Caco-2 (cell line): ENCODE results near the gene BEST4. TPM values are rescaled to one million over a fixed set of nuclear protein-coding genes. Genes with fewer than 3 reads are reported as not detected.

Experiments used
- BruUV-seq: library from RNA; stranded (reverse); fragments of 400-500 nt; replicated peaks from 2 replicates; lab custom pipeline; 2021; lab: Mats Ljungman, UMichigan
- CTCF ChIA-PET: fragments of 300-600 bp; sonication (Branson Sonifier 250); formaldehyde crosslinking; loops from one replicate; lab custom pipeline; 2022; ENCODE audit warnings: antibody characterized with exemption; lab: Charles Lee
- POLR2A ChIA-PET: fragments of 300-600 bp; sonication (Branson Sonifier 250); formaldehyde crosslinking; loops from one replicate; lab custom pipeline; 2022; ENCODE audit warnings: antibody characterized with exemption; lab: Charles Lee
- DNase-seq, 2 experiments: peaks; one replicate each; pipeline versions ENCODE4 v3.0.0 to v3.0.0-alpha.2; 2020 to 2022
- H3K27me3 ChIP-seq: replicated peaks from 2 replicates; pipeline ENCODE4 v1.6.0; 2011; ENCODE audit warnings: low read length; ENCODE audit not compliant: control insufficient read depth, insufficient read depth
- H3K36me3 ChIP-seq: 2 replicates; pipeline ENCODE4 v1.5.1; 2011; ENCODE audit warnings: low read length; ENCODE audit not compliant: control insufficient read depth, insufficient read depth
- H3K4me1 ChIP-seq: fragments of 250-450 bp; sonication (Bioruptor Pico); 2 replicates; pipeline ENCODE4 v1.5.1; 2020; ENCODE audit warnings: mild to moderate bottlenecking
- H3K4me3 ChIP-seq: 2 replicates; pipeline ENCODE4 v1.5.1; 2011; ENCODE audit warnings: low read depth, mild to moderate bottlenecking, control low read depth, low read length
- H3K9me3 ChIP-seq: fragments of 250-450 bp; sonication (Bioruptor Pico); 2 replicates; pipeline ENCODE4 v1.5.1; 2020; ENCODE audit warnings: mild to moderate bottlenecking, moderate library complexity
- H3K27ac Mint-ChIP-seq: one replicate; pipeline ENCODE4 v1.8.0; 2022; ENCODE audit warnings: mixed read lengths; ENCODE audit not compliant: unreplicated experiment
- H3K27me3 Mint-ChIP-seq: one replicate; pipeline ENCODE4 v1.8.0; 2022; ENCODE audit warnings: mixed read lengths; ENCODE audit not compliant: insufficient read depth, unreplicated experiment
- H3K36me3 Mint-ChIP-seq: one replicate; pipeline ENCODE4 v1.8.0; 2022; ENCODE audit warnings: mild to moderate bottlenecking, mixed read lengths; ENCODE audit not compliant: insufficient read depth, unreplicated experiment
- H3K4me1 Mint-ChIP-seq: one replicate; pipeline ENCODE4 v1.8.0; 2022; ENCODE audit warnings: low read depth, mixed read lengths; ENCODE audit not compliant: unreplicated experiment
- H3K4me3 Mint-ChIP-seq: one replicate; pipeline ENCODE4 v1.8.0; 2022; ENCODE audit warnings: mild to moderate bottlenecking, moderate library complexity, mixed read lengths; ENCODE audit not compliant: unreplicated experiment
- H3K9me3 Mint-ChIP-seq: one replicate; pipeline ENCODE4 v1.8.0; 2022; ENCODE audit warnings: mixed read lengths; ENCODE audit not compliant: unreplicated experiment
- CTCF ChIP-seq, 2 experiments: fragments of 200-600 bp in 1 of 2; IDR thresholded peaks; 1 replicate in 1 of 2; 2 replicates in 1 of 2; pipeline versions ENCODE4 v1.5.1 to v1.8.0; 2011 to 2022; ENCODE audit warnings: antibody characterized with exemption in 1 of 2, control low read depth in 1 of 2, inconsistent platforms in 1 of 2, low read depth in 1 of 2, low read length in 1 of 2, mild to moderate bottlenecking in 1 of 2, moderate library complexity in 1 of 2; ENCODE audit not compliant: insufficient read depth in 1 of 2, severe bottlenecking in 1 of 2, unreplicated experiment in 1 of 2
- intact Hi-C: fragments of 100-400 bp; cut with micrococcal nuclease; formaldehyde crosslinking; loops from one replicate; pipeline ENCODE4 v1.10.0; 2022; ENCODE audit not compliant: unreplicated experiment
- total RNA-seq: library from RNA; stranded (reverse); gene quantifications from 2 replicates; pipeline ENCODE4 v1.2.3, GENCODE V29; 2022

BEST4 gene
- total RNA-seq, 1 experiment from 2014 or later: not detected

- intact Hi-C loops: no loop called here
- no peaks in the 10 kb centered on the region for H3K9me3 Mint-ChIP-seq
- Histone ChIP-seq H3K4me3 (no peak overlapping the region), H3K4me1 (no peaks in the 10 kb centered on the region), H3K36me3 (no peaks in the 10 kb centered on the region), H3K9me3 (no peaks in the 10 kb centered on the region), H3K27me3 (no peaks in the 10 kb centered on the region)
- POLR2A ChIA-PET: interaction anchor here (0.5 to 0.6 kb wide), 2 partner anchors 11 to 517 kb away, joined by 3 to 8 read pairs; partner anchors contain the start of gene RPS8
- TF ChIP-seq CTCF (IDR thresholded peaks at IDR 0.05; ENCODE audit: insufficient read depth in 1 of 2, low read depth in 1 of 2, low read length in 1 of 2, severe bottlenecking in 1 of 2, unreplicated experiment in 1 of 2): peak; percentile 56 to 57
- no peak overlapping the region for H3K27ac Mint-ChIP-seq
- CTCF ChIA-PET: no interaction called here
- H3K4me1 Mint-ChIP-seq: no peaks in the 10 kb centered on the region
- no peaks in the 10 kb centered on the region for H3K27me3 Mint-ChIP-seq
- BruUV-seq: no TSS peak
- H3K36me3 Mint-ChIP-seq: peaks cover 17% of the 10 kb centered on the region
- DNase-seq: peak in 1 of 2 experiments; percentile 49
- no peak overlapping the region for H3K4me3 Mint-ChIP-seq
Observed at GRCh38 chr1:44786138-44786840, 1.7 kb downstream of the BEST4 start.

GRCh38 chr1:44785501-44786137 is 2.4 kb downstream of the BEST4 start:
- H3K36me3 Mint-ChIP-seq: peaks cover 24% of the 10 kb centered on the region
- POLR2A ChIA-PET: no interaction called here
- no peak overlapping the region for H3K27ac Mint-ChIP-seq
- H3K4me1 Mint-ChIP-seq: no peaks in the 10 kb centered on the region
- no peaks in the 10 kb centered on the region for H3K9me3 Mint-ChIP-seq
- no peaks in the 10 kb centered on the region for H3K27me3 Mint-ChIP-seq
- no peak overlapping the region for H3K4me3 ChIP-seq
- no peaks in the 10 kb centered on the region for H3K27me3 ChIP-seq
- intact Hi-C loops: no loop called here
- no peak for TF ChIP-seq CTCF (IDR thresholded peaks at IDR 0.05; ENCODE audit: insufficient read depth in 1 of 2, low read depth in 1 of 2, low read length in 1 of 2, severe bottlenecking in 1 of 2, unreplicated experiment in 1 of 2)
- no peaks in the 10 kb centered on the region for H3K4me1 ChIP-seq
- H3K9me3 ChIP-seq: no peaks in the 10 kb centered on the region
- no TSS peak for BruUV-seq
- CTCF ChIA-PET: no interaction called here
- no peak for DNase-seq
- H3K4me3 Mint-ChIP-seq: no peak overlapping the region
- no peaks in the 10 kb centered on the region for H3K36me3 ChIP-seq

GRCh38 chr1:44785029-44785380 is 3.0 kb downstream of the BEST4 start:
- ChIA-PET POLR2A (no interaction called here), CTCF (interaction anchor here (0.7 kb wide), 1 partner anchor 132 kb away, joined by 3 read pairs; no protein-coding TSS in a partner anchor)
- Mint-ChIP-seq H3K27me3 (no peaks in the 10 kb centered on the region), H3K4me3 (no peak overlapping the region), H3K9me3 (no peaks in the 10 kb centered on the region), H3K36me3 (peaks cover 30% of the 10 kb centered on the region), H3K4me1 (no peaks in the 10 kb centered on the region), H3K27ac (no peak overlapping the region)
- no peak for DNase-seq
- H3K27me3 ChIP-seq: no peaks in the 10 kb centered on the region
- no peak overlapping the region for H3K4me3 ChIP-seq
- no peaks in the 10 kb centered on the region for H3K4me1 ChIP-seq
- no peaks in the 10 kb centered on the region for H3K36me3 ChIP-seq
- no peak for TF ChIP-seq CTCF (IDR thresholded peaks at IDR 0.05; ENCODE audit: insufficient read depth in 1 of 2, low read depth in 1 of 2, low read length in 1 of 2, severe bottlenecking in 1 of 2, unreplicated experiment in 1 of 2)
- H3K9me3 ChIP-seq: no peaks in the 10 kb centered on the region
- intact Hi-C loops: no loop called here
- no TSS peak for BruUV-seq
